Lung (tissue), 12 donors: ENCODE results near the gene LRRFIP2. TPM values are rescaled to one million over a fixed set of nuclear protein-coding genes. Genes with fewer than 3 reads are reported as not detected.

Source experiments
- ATAC-seq: fragments of 200-7000 bp; cut with Tn5 transposase; one replicate; pipeline ENCODE4 v1.9.1; 2020; ENCODE audit warnings: moderate number of reproducible peaks; ENCODE audit not compliant: insufficient read depth, low FRiP score
- DNase-seq, 3 donors: peaks; one replicate each; pipeline ENCODE4 v3.0.0-alpha.2; 2013 to 2017
- H3K27ac ChIP-seq, 2 donors: one replicate each; pipeline ENCODE4 v1.5.1; 2013; ENCODE audit warnings: mild to moderate bottlenecking in 2 of 2, moderate library complexity in 2 of 2, control low read depth in 1 of 2, inconsistent platforms in 1 of 2, low read depth in 1 of 2, low read length in 1 of 2
- H3K27me3 ChIP-seq, 3 donors: one replicate each; pipeline ENCODE4 v1.5.1; 2013; ENCODE audit warnings: low read length in 2 of 3; ENCODE audit not compliant: control insufficient read depth in 3 of 3, insufficient read depth in 3 of 3
- H3K36me3 ChIP-seq, 4 donors: one replicate each; pipeline ENCODE4 v1.5.1; 2013; ENCODE audit warnings: low read length in 4 of 4, mild to moderate bottlenecking in 1 of 4, moderate library complexity in 1 of 4; ENCODE audit not compliant: control insufficient read depth in 4 of 4, insufficient read depth in 4 of 4
- H3K4me1 ChIP-seq, 5 donors: one replicate each; pipeline ENCODE4 v1.5.1; 2013; ENCODE audit warnings: low read length in 5 of 5, mild to moderate bottlenecking in 2 of 5, moderate library complexity in 1 of 5; ENCODE audit not compliant: control insufficient read depth in 5 of 5, insufficient read depth in 5 of 5
- H3K4me3 ChIP-seq: one replicate; pipeline ENCODE4 v1.5.1; 2013; ENCODE audit warnings: mild to moderate bottlenecking, control low read depth, moderate library complexity
- H3K9ac ChIP-seq, 2 donors: one replicate each; pipeline ENCODE4 v1.5.1; 2013; ENCODE audit warnings: low read length in 2 of 2, control low read depth in 1 of 2; ENCODE audit not compliant: insufficient read depth in 1 of 2
- H3K9me3 ChIP-seq, 4 donors: one replicate each; pipeline ENCODE4 v1.5.1; 2013; ENCODE audit warnings: low read length in 3 of 4, mild to moderate bottlenecking in 1 of 4, moderate library complexity in 1 of 4; ENCODE audit not compliant: control insufficient read depth in 4 of 4, insufficient read depth in 3 of 4
- CTCF ChIP-seq: IDR thresholded peaks from 2 replicates; pipeline ENCODE4 v1.5.1; 2012; ENCODE audit warnings: mild to moderate bottlenecking; ENCODE audit errors: control extremely low read depth, extremely low read depth
- WGBS, 2 donors: extraction: QIAGEN DNeasy Blood & Tissue Kit; methylation state at CpG; one replicate each; pipeline ENCODE4 v1.1.7; 2013; 5-methylcytosine and 5-hydroxymethylcytosine counted together
- polyA plus RNA-seq, 2 donors: library from polyadenylated mRNA; stranded (reverse); fragments of 200-250 nt; gene quantifications; one replicate each; pipeline ENCODE4 v1.2.1, GENCODE V29; 2013
- total RNA-seq, 2 donors: library from RNA; depleted of rRNA in 1 of 2; stranded (reverse); fragments of >200 nt in 1 of 2; gene quantifications; one replicate each; pipeline ENCODE4 v1.2.1, GENCODE V29; 2014 to 2021
- donor health status: control.
- donor health status: control.
- donor health status: Bipolar disorder and iron deficiency.
- donor health status: healthy.
- donor health status: DM: yes; HTN: yes; CAD: no.

The LRRFIP2 gene
- total and polyA plus RNA-seq, 4 donors: 24.8 to 106 (median 44.6) TPM

- Histone ChIP-seq H3K9me3 (no peaks in the 10 kb centered on the region), H3K9ac (no peak overlapping the region), H3K4me3 (no peak overlapping the region), H3K36me3 (peaks cover 16 to 58% (median 38%) of the 10 kb centered on the region in 4 donors), H3K27me3 (no peaks in the 10 kb centered on the region), H3K27ac (peak overlapping the region in 1 of 2 donors; percentile 96), H3K4me1 (peaks cover 0 to 22% (median 0%) of the 10 kb centered on the region in 5 donors)
- WGBS, 2 donors: 58 to 81% methylated on average over 3 of the region's 3 CpGs
- DNase-seq: peak in 1 of 3 donors; percentile 29
- ATAC-seq: peak; percentile 78
- TF ChIP-seq CTCF: no peak
Measured at GRCh38 chr3:37054370-37054769, 120.0 kb downstream of the LRRFIP2 start.

- WGBS, 2 donors: 92 to 95% methylated on average over 2 of the region's 2 CpGs
- DNase-seq: no peak
- Histone ChIP-seq H3K36me3 (peaks cover 19 to 60% (median 42%) of the 10 kb centered on the region in 4 donors), H3K4me1 (peaks cover 0 to 22% (median 0%) of the 10 kb centered on the region in 5 donors), H3K9ac (no peak overlapping the region), H3K27ac (peak overlapping the region; percentile 20 to 96), H3K9me3 (no peaks in the 10 kb centered on the region), H3K27me3 (no peaks in the 10 kb centered on the region), H3K4me3 (no peak overlapping the region)
- ATAC-seq: no peak
- TF ChIP-seq CTCF: no peak
Measured at GRCh38 chr3:37053753-37054152, 120.6 kb downstream of the LRRFIP2 start.

GRCh38 chr3:37053337-37053736, 121.0 kb downstream of the LRRFIP2 start:
- ATAC-seq: no peak
- H3K4me1 ChIP-seq: peaks cover 0 to 22% (median 0%) of the 10 kb centered on the region in 5 donors
- WGBS, 2 donors: 63 to 70% methylated on average over 6 of the region's 6 CpGs
- no peak overlapping the region for H3K4me3 ChIP-seq
- H3K9me3 ChIP-seq: no peaks in the 10 kb centered on the region
- no peak for DNase-seq
- H3K9ac ChIP-seq: peak overlapping the region in 1 of 2 donors; percentile 6
- peak overlapping the region in 1 of 2 donors; percentile 96 for H3K27ac ChIP-seq
- TF ChIP-seq CTCF: no peak
- H3K36me3 ChIP-seq: peaks cover 16 to 61% (median 42%) of the 10 kb centered on the region in 4 donors
- no peaks in the 10 kb centered on the region for H3K27me3 ChIP-seq

GRCh38 chr3:37052860-37053259, 121.5 kb downstream of the LRRFIP2 start:
- Histone ChIP-seq H3K27me3 (no peaks in the 10 kb centered on the region), H3K4me1 (peaks cover 0 to 22% (median 0%) of the 10 kb centered on the region in 5 donors), H3K4me3 (no peak overlapping the region), H3K9me3 (no peaks in the 10 kb centered on the region), H3K27ac (peak overlapping the region in 1 of 2 donors; percentile 67), H3K36me3 (peaks cover 15 to 61% (median 43%) of the 10 kb centered on the region in 4 donors), H3K9ac (no peak overlapping the region)
- no peak for TF ChIP-seq CTCF
- ATAC-seq (no peak), DNase-seq (no peak)
